Body of pancreas (tissue), 4 donors: ENCODE data around the gene NUP62CL. TPM values are rescaled to one million over a fixed set of nuclear protein-coding genes. Genes with fewer than 3 reads are reported as not detected.
"Not testable (repeated sequence)": the region's sequence is repeated elsewhere in the genome, so short reads cannot be mapped to it uniquely, and the experiment has no call there.

ENCODE experiments used
- ATAC-seq: fragments of 150-250 bp; one replicate; pipeline ENCODE4 v1.9.1; 2016
- DNase-seq, 4 donors: peaks; one replicate each; pipeline ENCODE4 v3.0.0-alpha.2; 2019
- H3K27ac ChIP-seq, 4 donors: fragments of 200-600 bp; sonication (generic); 1 replicate in 3 of 4; 2 replicates in 1 of 4; pipeline versions ENCODE4 v1.5.1 to v1.6.1; 2016 to 2019; ENCODE audit warnings: mild to moderate bottlenecking in 1 of 4, mixed read lengths in 1 of 4, moderate library complexity in 1 of 4
- H3K27me3 ChIP-seq, 2 donors: fragments of 200-600 bp; sonication (generic); one replicate each; pipeline ENCODE4 v1.6.0; 2016; ENCODE audit warnings: mild to moderate bottlenecking in 1 of 2
- H3K36me3 ChIP-seq, 2 donors: fragments of 200-600 bp; sonication (generic); replicated peaks in 1 of 2; 2 replicates each; pipeline ENCODE4 v1.5.1; 2016; ENCODE audit warnings: low read depth in 2 of 2; ENCODE audit not compliant: insufficient read depth in 1 of 2
- H3K4me1 ChIP-seq: fragments of 200-600 bp; sonication (generic); one replicate; pipeline ENCODE4 v1.6.0; 2016
- H3K4me3 ChIP-seq, 2 donors: fragments of 200-600 bp; sonication (generic); 1 replicate in 1 of 2; 2 replicates in 1 of 2; pipeline ENCODE4 v1.5.1; 2016 to 2019
- H3K9me3 ChIP-seq, 3 donors: fragments of 200-600 bp; sonication (generic); 1 replicate in 2 of 3; 2 replicates in 1 of 3; pipeline ENCODE4 v1.5.1; 2016
- CTCF ChIP-seq, 7 experiments: fragments of 450-650 bp in 4 of 7; fragments of 200-600 bp in 3 of 7; sonication (generic) in 3 of 7; IDR thresholded peaks; one replicate each; pipeline ENCODE4 v1.5.1; 2016 to 2019; ENCODE audit warnings: antibody characterized with exemption in 7 of 7
- POLR2A ChIP-seq, 3 donors: fragments of 450-650 bp; IDR thresholded peaks; one replicate each; pipeline ENCODE4 v1.6.1; 2016; ENCODE audit warnings: antibody characterized with exemption in 3 of 3, mild to moderate bottlenecking in 2 of 3
- WGBS, 2 donors: methylation state at CpG; one replicate each; pipeline ENCODE4 v1.1.5; 2017; 5-methylcytosine and 5-hydroxymethylcytosine counted together
- intact Hi-C: fragments of 100-400 bp; cut with DNase I; formaldehyde crosslinking; loops from one replicate; pipeline ENCODE4 v1.15.1; 2023
- total RNA-seq, 2 donors: library from RNA; depleted of rRNA; stranded (reverse); fragments of >200 nt; gene quantifications; one replicate each; pipeline ENCODE4 v1.1.0, GENCODE V29; 2016

The NUP62CL gene
- total RNA-seq, 2 donors from 2014 or later = 3.3 to 9.3 TPM

GRCh38 chrX:107199491-107199890 is 6.7 kb downstream of the NUP62CL start:
- intact Hi-C loops = no loop called here
- Histone ChIP-seq H3K4me1 (no peaks in the 10 kb centered on the region), H3K27ac (no peak overlapping the region), H3K36me3 (no peaks in the 10 kb centered on the region), H3K27me3 (no peaks in the 10 kb centered on the region), H3K9me3 (no peaks in the 10 kb centered on the region), H3K4me3 (no peak overlapping the region)
- DNase-seq (no peak), ATAC-seq (no peak)
- WGBS, 2 donors = 67 to 74% methylated on average over 3 of the region's 3 CpGs
- TF ChIP-seq CTCF (IDR thresholded peaks at IDR 0.05) (no peak), POLR2A (IDR thresholded peaks at IDR 0.05) (no peak)

GRCh38 chrX:107198074-107198473 is 8.2 kb downstream of the NUP62CL start:
- DNase-seq, intact Hi-C loops, H3K4me1 ChIP-seq, H3K36me3 ChIP-seq, H3K27ac ChIP-seq, H3K27me3 ChIP-seq, H3K9me3 ChIP-seq, ATAC-seq, H3K4me3 ChIP-seq: not testable (repeated sequence)
- 91% methylated on average over 6 of the region's 6 CpGs for whole genome bisulfite sequencing, 2 donors

GRCh38 chrX:107197319-107197718 is 8.9 kb downstream of the NUP62CL start:
- intact Hi-C loops = no loop called here
- H3K36me3 ChIP-seq = no peaks in the 10 kb centered on the region
- 81 to 100% methylated on average over 1 of the region's 1 CpG for WGBS, 2 donors
- H3K4me1 ChIP-seq = no peaks in the 10 kb centered on the region
- H3K9me3 ChIP-seq = no peaks in the 10 kb centered on the region
- DNase-seq = no peak
- no peak overlapping the region for H3K4me3 ChIP-seq
- H3K27me3 ChIP-seq = no peaks in the 10 kb centered on the region
- H3K27ac ChIP-seq = no peak overlapping the region
- no peak for ATAC-seq
- TF ChIP-seq CTCF (IDR thresholded peaks at IDR 0.05) (no peak), POLR2A (IDR thresholded peaks at IDR 0.05) (no peak)

GRCh38 chrX:107171369-107172102 is 34.7 kb downstream of the NUP62CL start:
- ATAC-seq = no peak
- intact Hi-C loops = no loop called here

GRCh38 chrX:107168712-107169111 is 37.5 kb downstream of the NUP62CL start:
- Histone ChIP-seq H3K36me3 (no peaks in the 10 kb centered on the region), H3K27ac (no peak overlapping the region), H3K4me1 (no peaks in the 10 kb centered on the region), H3K4me3 (no peak overlapping the region), H3K9me3 (no peaks in the 10 kb centered on the region), H3K27me3 (no peaks in the 10 kb centered on the region)
- intact Hi-C loops = no loop called here
- WGBS, 2 donors = 80 to 88% methylated on average over 1 of the region's 1 CpG
- no peak for TF ChIP-seq CTCF (IDR thresholded peaks at IDR 0.05)
- TF ChIP-seq POLR2A (IDR thresholded peaks at IDR 0.05) = no peak
- DNase-seq (no peak), ATAC-seq (no peak)

More at GRCh38 chrX:107171369-107172102, 34.7 kb downstream of the NUP62CL start:
- TF ChIP-seq POLR2A (IDR thresholded peaks at IDR 0.05) (no peak), CTCF (IDR thresholded peaks at IDR 0.05) (no peak)
- Histone ChIP-seq H3K27me3 (no peaks in the 10 kb centered on the region), H3K9me3 (no peaks in the 10 kb centered on the region), H3K4me3 (no peak overlapping the region), H3K27ac (no peak overlapping the region), H3K36me3 (no peaks in the 10 kb centered on the region), H3K4me1 (no peaks in the 10 kb centered on the region)
- no peak for DNase-seq
